Right lobe of liver (tissue), 6 donors: ENCODE measurements around the gene PPP1R7. TPM values are rescaled to one million over a fixed set of nuclear protein-coding genes. Genes with fewer than 3 reads are reported as not detected.
A peak's percentile ranks its signal among the peaks of the same experiment; 100 is the strongest.
"Not testable (repeated sequence)": the region's sequence is repeated elsewhere in the genome, so short reads cannot be mapped to it uniquely, and the experiment has no call there.

ENCODE experiments used
- ATAC-seq, 4 donors: fragments of 200-7000 bp; cut with Tn5 transposase; one replicate each; pipeline ENCODE4 v1.9.1; 2020; ENCODE audit warnings: mild to moderate bottlenecking in 4 of 4, moderate library complexity in 4 of 4
- DNase-seq, 3 donors: peaks; one replicate each; pipeline ENCODE4 v3.0.0-alpha.2; 2020
- H3K27ac ChIP-seq, 3 donors: fragments of 200-600 bp; one replicate each; pipeline ENCODE4 v1.8.0; 2022
- H3K27me3 ChIP-seq, 2 donors: fragments of 200-600 bp; one replicate each; pipeline ENCODE4 v1.8.0; 2022
- H3K36me3 ChIP-seq, 4 donors: fragments of 200-600 bp; sonication (generic) in 1 of 4; one replicate each; pipeline versions ENCODE4 v1.5.1 to v1.8.0; 2017 to 2022; ENCODE audit warnings: control low read depth in 1 of 4
- H3K4me1 ChIP-seq, 4 donors: fragments of 200-600 bp; sonication (generic) in 1 of 4; one replicate each; pipeline versions ENCODE4 v1.5.1 to v1.8.0; 2017 to 2022; ENCODE audit warnings: control low read depth in 1 of 4
- H3K4me3 ChIP-seq, 3 donors: fragments of 200-600 bp; one replicate each; pipeline ENCODE4 v1.8.0; 2022
- H3K9me3 ChIP-seq, 4 donors: fragments of 200-600 bp; sonication (generic) in 1 of 4; one replicate each; pipeline versions ENCODE4 v1.5.1 to v1.8.0; 2017 to 2022; ENCODE audit warnings: control low read depth in 1 of 4
- CTCF ChIP-seq, 4 donors: fragments of 200-600 bp in 3 of 4; fragments of 450-650 bp in 1 of 4; IDR thresholded peaks; one replicate each; pipeline versions ENCODE4 v1.5.1 to v1.8.0; 2016 to 2022; ENCODE audit warnings: antibody characterized with exemption in 4 of 4, mild to moderate bottlenecking in 2 of 4
- POLR2A ChIP-seq: fragments of 450-650 bp; IDR thresholded peaks from one replicate; pipeline ENCODE4 v1.6.1; 2017; ENCODE audit warnings: antibody characterized with exemption, mild to moderate bottlenecking
- WGBS: methylation state at CpG from one replicate; pipeline ENCODE4 v1.1.6; 2018; ENCODE audit warnings: low coverage, low lambda C conversion rate; ENCODE audit not compliant: insufficient coverage; ENCODE audit errors: missing lambda C conversion rate; 5-methylcytosine and 5-hydroxymethylcytosine counted together
- intact Hi-C, 2 donors: fragments of 100-400 bp; cut with DNase I; formaldehyde crosslinking; loops; one replicate each; pipeline versions ENCODE4 v1.11.2 to v1.14.1; 2022
- total RNA-seq, 6 experiments: library from RNA; depleted of rRNA in 2 of 6; stranded (reverse); fragments of >200 nt in 2 of 6; fragmentation: NEBNext Ultra II Directional in 3 of 6; extraction: Animal tissue kit (Norgen Biotek cat#: 25700) in 3 of 6; gene quantifications; one replicate each; pipeline versions ENCODE4 v1.1.0 to v1.2.4, GENCODE V29; 2016 to 2023
- donor health status: DM: no; HTN: yes; CAD: no.
- donor health status: DM: no; HTN: no; CAD: no.
- donor health status: DM: no; HTN: no; CAD: no.
- donor health status: DM: no; HTN: yes; CAD: no.
- donor health status: DM: no; HTN: yes; CAD: no.

Gene PPP1R7
- total RNA-seq, 6 experiments from 2014 or later, result 27.8 to 35.7 (median 29.5) TPM

GRCh38 chr2:241194811-241195210 lies 44.5 kb downstream of the PPP1R7 start:
- Histone ChIP-seq H3K4me3 (no peak overlapping the region), H3K27me3 (no peaks in the 10 kb centered on the region), H3K36me3 (no peaks in the 10 kb centered on the region), H3K9me3 (no peaks in the 10 kb centered on the region), H3K27ac (no peak overlapping the region), H3K4me1 (no peaks in the 10 kb centered on the region)
- no peak for TF ChIP-seq CTCF (IDR thresholded peaks at IDR 0.05)
- no peak for TF ChIP-seq POLR2A
- 62% methylated on average over 3 of the region's 9 CpGs for WGBS
- DNase-seq (peak in 1 of 3 donors; percentile 24), ATAC-seq (no peak)
- intact Hi-C loops, result no loop called here

GRCh38 chr2:241195506-241196130 lies 45.4 kb downstream of the PPP1R7 start:
- TF ChIP-seq POLR2A (no peak), CTCF (IDR thresholded peaks at IDR 0.05) (no peak)
- Histone ChIP-seq H3K9me3 (no peaks in the 10 kb centered on the region), H3K4me1 (no peaks in the 10 kb centered on the region), H3K27ac (no peak overlapping the region), H3K36me3 (no peaks in the 10 kb centered on the region), H3K4me3 (no peak overlapping the region), H3K27me3 (no peaks in the 10 kb centered on the region)
- intact Hi-C loops, result no loop called here
- DNase-seq (peak in 1 of 3 donors; percentile 40), ATAC-seq (peak in 2 of 4 donors; percentile 4 to 14)
- 33% methylated on average over 1 of the region's 18 CpGs for whole genome bisulfite sequencing

DNA sequence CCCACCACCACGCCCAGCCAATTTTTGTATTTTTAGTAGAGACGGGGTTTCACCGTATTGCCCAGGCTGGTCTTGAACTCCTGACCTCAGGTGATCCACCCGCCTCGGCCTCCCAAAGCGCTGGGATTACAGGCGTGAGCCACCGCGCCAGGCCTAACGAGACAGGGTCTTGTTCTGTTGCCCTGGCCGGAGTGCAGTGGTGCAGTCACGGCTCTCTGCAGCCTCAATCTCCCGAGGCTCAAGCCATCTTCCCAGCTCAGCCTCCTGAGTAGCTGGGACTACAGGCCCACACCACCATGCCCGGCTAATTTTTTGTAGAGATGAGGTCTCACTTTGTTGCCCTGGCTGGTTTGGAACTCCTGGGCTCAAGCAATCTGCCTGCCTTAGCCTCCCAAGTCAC lies 47.0 kb downstream of the PPP1R7 start:
- ATAC-seq, H3K4me3 ChIP-seq, H3K27me3 ChIP-seq, H3K9me3 ChIP-seq, H3K4me1 ChIP-seq, intact Hi-C loops, DNase-seq, H3K36me3 ChIP-seq, H3K27ac ChIP-seq: not testable (repeated sequence)
- WGBS, result 88% methylated on average over 5 of the region's 14 CpGs

DNA sequence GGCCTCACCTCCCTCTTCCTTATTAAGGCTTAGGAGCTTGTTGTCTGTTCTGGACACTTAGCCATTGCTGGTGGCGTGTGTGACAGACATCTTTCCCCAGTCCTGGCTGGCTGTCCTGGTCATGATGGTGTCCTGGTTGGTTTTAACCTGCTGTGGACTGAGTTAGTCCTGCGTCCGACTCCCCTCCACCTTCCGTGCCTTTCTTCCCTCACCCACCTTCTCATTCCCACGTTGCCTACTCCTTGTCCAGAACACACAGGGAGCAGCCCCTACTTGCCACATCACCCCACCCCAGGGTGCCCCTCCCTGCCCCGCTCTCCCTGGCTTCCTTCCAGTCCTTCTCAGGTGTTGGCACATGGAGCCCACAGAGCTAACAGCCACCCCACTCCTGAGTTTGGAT lies 47.7 kb downstream of the PPP1R7 start:
- H3K9me3 ChIP-seq, result no peaks in the 10 kb centered on the region
- H3K4me1 ChIP-seq, result no peaks in the 10 kb centered on the region
- 84% methylated on average over 5 of the region's 6 CpGs for WGBS
- TF ChIP-seq POLR2A (no peak), CTCF (IDR thresholded peaks at IDR 0.05) (no peak)
- ATAC-seq (no peak), DNase-seq (no peak)
- H3K27ac ChIP-seq, result no peak overlapping the region
- no peaks in the 10 kb centered on the region for H3K27me3 ChIP-seq
- no peaks in the 10 kb centered on the region for H3K36me3 ChIP-seq
- intact Hi-C loops, result no loop called here
- no peak overlapping the region for H3K4me3 ChIP-seq

DNA sequence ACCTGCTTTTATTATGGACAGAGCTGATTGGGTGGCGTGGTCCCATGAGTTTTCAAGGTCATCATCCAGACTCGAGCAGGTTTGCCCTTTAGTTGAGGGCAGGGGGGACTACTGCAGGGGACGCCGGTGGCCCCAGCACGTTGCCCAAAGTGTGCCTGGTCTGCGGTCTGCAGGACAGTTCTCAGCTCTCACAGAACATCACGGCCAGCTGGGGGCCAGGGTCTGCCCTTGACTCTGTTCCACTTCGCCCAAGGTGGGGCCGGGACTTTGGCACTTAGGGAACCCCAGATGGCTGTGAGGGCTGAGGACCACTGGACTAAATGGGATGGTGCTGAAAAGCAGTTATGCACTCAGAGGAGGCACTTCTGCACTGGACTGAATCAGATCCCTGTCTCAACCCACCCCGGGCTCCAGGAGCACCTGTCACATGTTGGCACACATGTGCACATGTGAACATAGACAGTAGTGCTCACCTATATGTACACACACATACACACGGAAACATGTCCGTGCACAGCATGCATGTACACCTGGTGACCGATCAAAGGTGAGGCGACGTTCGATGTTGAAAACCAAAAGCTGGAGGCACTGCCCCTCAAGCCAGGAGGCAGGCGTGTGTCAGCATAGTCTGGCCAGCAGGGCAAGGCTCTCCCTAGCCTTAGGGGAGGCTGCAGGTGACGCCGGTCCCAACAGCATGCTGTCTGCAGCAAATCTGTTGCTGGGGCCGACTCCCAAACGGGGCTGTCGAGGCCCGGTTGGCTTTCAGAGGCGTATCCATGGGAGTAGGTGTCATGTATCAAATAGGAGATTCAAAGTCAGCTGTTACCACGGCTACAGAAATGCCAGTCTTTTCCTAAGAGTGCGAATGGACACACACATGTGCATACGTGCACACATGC lies 48.4 kb downstream of the PPP1R7 start:
- H3K27me3 ChIP-seq, result no peaks in the 10 kb centered on the region
- no peaks in the 10 kb centered on the region for H3K36me3 ChIP-seq
- no peaks in the 10 kb centered on the region for H3K4me1 ChIP-seq
- ATAC-seq (no peak), DNase-seq (no peak)
- intact Hi-C loops, result no loop called here
- H3K4me3 ChIP-seq, result no peak overlapping the region
- H3K27ac ChIP-seq, result no peak overlapping the region
- no peaks in the 10 kb centered on the region for H3K9me3 ChIP-seq
- TF ChIP-seq POLR2A (no peak), CTCF (IDR thresholded peaks at IDR 0.05) (no peak)
- 50% methylated on average over 2 of the region's 27 CpGs for WGBS
